Small intestine (tissue), 7 donors: ENCODE measurements around the gene GPR152. TPM values are rescaled to one million over a fixed set of nuclear protein-coding genes. Genes with fewer than 3 reads are reported as not detected.

Experiments used
- DNase-seq, 2 donors: peaks; one replicate each; pipeline versions ENCODE4 v3.0.0 to v3.0.0-alpha.2; 2013
- FAIRE-seq: peaks from 2 replicates; lab custom pipeline; 2012; peaks lifted over from hg19 to GRCh38; lab: Jason Lieb, UNC
- H3K27ac ChIP-seq, 3 donors: one replicate each; pipeline ENCODE4 v1.5.1; 2013; ENCODE audit warnings: low read length in 2 of 3, mild to moderate bottlenecking in 2 of 3, control low read depth in 1 of 3, inconsistent platforms in 1 of 3, low read depth in 1 of 3, moderate library complexity in 1 of 3
- H3K27me3 ChIP-seq, 3 donors: one replicate each; pipeline ENCODE4 v1.6.1; 2013; ENCODE audit warnings: low read length in 3 of 3, inconsistent platforms in 1 of 3; ENCODE audit not compliant: control insufficient read depth in 3 of 3, insufficient read depth in 3 of 3
- H3K36me3 ChIP-seq, 3 donors: one replicate each; pipeline ENCODE4 v1.6.1; 2013; ENCODE audit warnings: low read length in 3 of 3, inconsistent platforms in 1 of 3, low read depth in 1 of 3, mild to moderate bottlenecking in 1 of 3, moderate library complexity in 1 of 3; ENCODE audit not compliant: control insufficient read depth in 3 of 3, insufficient read depth in 2 of 3
- H3K4me1 ChIP-seq, 3 donors: one replicate each; pipeline ENCODE4 v1.6.1; 2013; ENCODE audit warnings: low read length in 2 of 3, inconsistent platforms in 1 of 3, low read depth in 1 of 3, mild to moderate bottlenecking in 1 of 3, moderate library complexity in 1 of 3; ENCODE audit not compliant: control insufficient read depth in 3 of 3, insufficient read depth in 2 of 3
- H3K4me3 ChIP-seq, 3 donors: one replicate each; pipeline ENCODE4 v1.5.1; 2013; ENCODE audit warnings: low read length in 3 of 3, control low read depth in 1 of 3, inconsistent platforms in 1 of 3, low read depth in 1 of 3, mild to moderate bottlenecking in 1 of 3, moderate library complexity in 1 of 3
- H3K9me3 ChIP-seq, 2 donors: one replicate each; pipeline ENCODE4 v1.6.1; 2013; ENCODE audit warnings: low read depth in 1 of 2, low read length in 1 of 2; ENCODE audit not compliant: control insufficient read depth in 2 of 2, insufficient read depth in 1 of 2
- WGBS, 3 donors: extraction: QIAGEN DNeasy Blood & Tissue Kit; methylation state at CpG; one replicate each; pipeline ENCODE4 v1.1.7; 2013; 5-methylcytosine and 5-hydroxymethylcytosine counted together
- polyA plus RNA-seq, 4 donors: library from polyadenylated mRNA; stranded (reverse) in 3 of 4; unstranded in 1 of 4; fragments of 200-250 nt in 3 of 4; fragments of 120-200 nt in 1 of 4; gene quantifications; one replicate each; pipeline versions ENCODE4 v1.2.1 to v1.2.3, GENCODE V29; 2013
- donor health status: healthy with polysubstance abuse.
- donor health status: control.
- donor health status: control.
- donor health status: Bipolar disorder and iron deficiency.
- donor health status: healthy.

GPR152 gene
- polyA plus RNA-seq, 4 donors = 0.04 TPM; not detected in 3

GRCh38 chr11:67415501-67416304 lies 36.8 kb downstream of the GPR152 start, which contains the start of gene CARNS1:
Gene CARNS1, plus strand, starts transcription at chr11:67415678. Its CDS starts 522 bp downstream, at chr11:67416200.
- H3K9me3 ChIP-seq = no peaks in the 10 kb centered on the region
- no peak within 1 kb of the TSS for H3K27ac ChIP-seq
- peaks cover 0 to 24% (median 2%) of the 10 kb centered on the region in 3 donors for H3K4me1 ChIP-seq
- peak within 1 kb of the TSS in 1 of 3 donors; percentile 26 for H3K4me3 ChIP-seq
- DNase-seq (no peak), FAIRE-seq (no peak)
- 3 to 9% (median 6%) methylated on average over 37 to 67 of the region's 67 CpGs for WGBS, 3 donors
- no peaks in the 10 kb centered on the region for H3K36me3 ChIP-seq
- H3K27me3 ChIP-seq = peaks cover 0 to 15% (median 2%) of the 10 kb centered on the region in 3 donors

- no peak overlapping the region for H3K27ac ChIP-seq
- peaks cover 0 to 18% (median 2%) of the 10 kb centered on the region in 3 donors for H3K27me3 ChIP-seq
- no peaks in the 10 kb centered on the region for H3K36me3 ChIP-seq
- 39 to 66% (median 50%) methylated on average over 2 of the region's 2 CpGs for WGBS, 3 donors
- H3K4me1 ChIP-seq = peaks cover 0 to 21% (median 2%) of the 10 kb centered on the region in 3 donors
- no peak for DNase-seq
- no peak for FAIRE-seq
- H3K9me3 ChIP-seq = no peaks in the 10 kb centered on the region
- H3K4me3 ChIP-seq = no peak overlapping the region
Measured at GRCh38 chr11:67413266-67413849, 39.2 kb downstream of the GPR152 start.

GRCh38 chr11:67412495-67413179 lies 39.9 kb downstream of the GPR152 start:
- no peak for FAIRE-seq
- WGBS, 3 donors = 54 to 72% (median 55%) methylated on average over 9 of the region's 9 CpGs
- H3K9me3 ChIP-seq = no peaks in the 10 kb centered on the region
- H3K4me1 ChIP-seq = peaks cover 0 to 21% (median 2%) of the 10 kb centered on the region in 3 donors
- H3K27ac ChIP-seq = no peak overlapping the region
- DNase-seq = no peak
- no peaks in the 10 kb centered on the region for H3K36me3 ChIP-seq
- H3K27me3 ChIP-seq = peaks cover 0 to 18% (median 2%) of the 10 kb centered on the region in 3 donors
- H3K4me3 ChIP-seq = no peak overlapping the region

GRCh38 chr11:67411785-67412152 lies 40.8 kb downstream of the GPR152 start:
- FAIRE-seq = no peak
- no peaks in the 10 kb centered on the region for H3K36me3 ChIP-seq
- 30 to 60% (median 50%) methylated on average over 7 of the region's 7 CpGs for WGBS, 3 donors
- peaks cover 0 to 18% (median 2%) of the 10 kb centered on the region in 3 donors for H3K27me3 ChIP-seq
- DNase-seq = no peak
- H3K27ac ChIP-seq = no peak overlapping the region
- H3K9me3 ChIP-seq = no peaks in the 10 kb centered on the region
- peaks cover 0 to 21% (median 2%) of the 10 kb centered on the region in 3 donors for H3K4me1 ChIP-seq
- no peak overlapping the region for H3K4me3 ChIP-seq

- DNase-seq (no peak), FAIRE-seq (no peak)
- no peak overlapping the region for H3K27ac ChIP-seq
- peaks cover 0 to 18% (median 2%) of the 10 kb centered on the region in 3 donors for H3K27me3 ChIP-seq
- 68 to 81% (median 76%) methylated on average over 16 to 17 of the region's 17 CpGs for WGBS, 3 donors
- H3K9me3 ChIP-seq = no peaks in the 10 kb centered on the region
- peaks cover 0 to 21% (median 2%) of the 10 kb centered on the region in 3 donors for H3K4me1 ChIP-seq
- no peak overlapping the region for H3K4me3 ChIP-seq
- no peaks in the 10 kb centered on the region for H3K36me3 ChIP-seq
Measured at GRCh38 chr11:67410984-67411784, 41.3 kb downstream of the GPR152 start.

- peaks cover 0 to 24% (median 2%) of the 10 kb centered on the region in 3 donors for H3K4me1 ChIP-seq
- DNase-seq (no peak), FAIRE-seq (no peak)
- 50 to 57% (median 53%) methylated on average over 14 to 15 of the region's 15 CpGs for WGBS, 3 donors
- no peaks in the 10 kb centered on the region for H3K36me3 ChIP-seq
- H3K27ac ChIP-seq = no peak overlapping the region
- H3K4me3 ChIP-seq = no peak overlapping the region
- H3K9me3 ChIP-seq = no peaks in the 10 kb centered on the region
- peaks cover 0 to 18% (median 2%) of the 10 kb centered on the region in 3 donors for H3K27me3 ChIP-seq
Measured at GRCh38 chr11:67410369-67410831, 42.1 kb downstream of the GPR152 start.

GRCh38 chr11:67409781-67410368 lies 42.7 kb downstream of the GPR152 start:
- 14 to 21% (median 18%) methylated on average over 11 to 13 of the region's 13 CpGs for WGBS, 3 donors
- no peaks in the 10 kb centered on the region for H3K36me3 ChIP-seq
- FAIRE-seq = no peak
- peaks cover 0 to 14% (median 2%) of the 10 kb centered on the region in 3 donors for H3K27me3 ChIP-seq
- H3K9me3 ChIP-seq = no peaks in the 10 kb centered on the region
- H3K4me3 ChIP-seq = peak overlapping the region in 1 of 3 donors; percentile 38
- peak overlapping the region in 1 of 3 donors; percentile 77 for H3K27ac ChIP-seq
- DNase-seq = peak; percentile 53 to 63
- peaks cover 0 to 25% (median under 1%) of the 10 kb centered on the region in 3 donors for H3K4me1 ChIP-seq
